H1 (cell line): ENCODE data around the gene C15orf62. TPM values are rescaled to one million over a fixed set of nuclear protein-coding genes. Genes with fewer than 3 reads are reported as not detected.

Source experiments
- CTCF ChIA-PET: fragments of 300-600 bp; sonication (Branson Sonifier 250); formaldehyde crosslinking; loops from one replicate; lab custom pipeline; 2021; ENCODE audit not compliant: partially characterized antibody; lab: Charles Lee
- POLR2A ChIA-PET: fragments of 300-600 bp; sonication (Branson Sonifier 250); formaldehyde crosslinking; loops from one replicate; lab custom pipeline; 2021; ENCODE audit warnings: inconsistent platforms; ENCODE audit not compliant: partially characterized antibody; lab: Charles Lee
- DNase-seq, 2 experiments: peaks; one replicate each; pipeline versions ENCODE4 v3.0.0 to v3.0.0-alpha.2; 2010 to 2022; ENCODE audit warnings: low spot score in 2 of 2, low read depth in 1 of 2, mixed read lengths in 1 of 2
- FAIRE-seq: peaks from 2 replicates; lab custom pipeline; 2011; peaks lifted over from hg19 to GRCh38; lab: Jason Lieb, UNC
- H2AFZ ChIP-seq: 2 replicates; pipeline ENCODE4 v1.8.1; 2012; ENCODE audit warnings: low read length, inconsistent platforms
- H2AK5ac ChIP-seq: 2 replicates; pipeline ENCODE4 v1.6.1; 2013; ENCODE audit warnings: low read depth, low read length
- H2BK120ac ChIP-seq: replicated peaks from 2 replicates; pipeline ENCODE3; 2013; ENCODE audit warnings: low read depth, low read length, inconsistent platforms
- H2BK12ac ChIP-seq: 2 replicates; pipeline ENCODE4 v1.6.1; 2013; ENCODE audit warnings: low read depth, low read length
- H2BK15ac ChIP-seq: 2 replicates; pipeline ENCODE4 v1.6.1; 2013; ENCODE audit warnings: low read length
- H2BK20ac ChIP-seq: 2 replicates; pipeline ENCODE4 v1.6.1; 2013; ENCODE audit warnings: low read length
- H2BK5ac ChIP-seq: 2 replicates; pipeline ENCODE4 v1.6.1; 2013; ENCODE audit warnings: low read depth, low read length
- H3K14ac ChIP-seq: 2 replicates; pipeline ENCODE4 v1.6.1; 2013; ENCODE audit warnings: inconsistent platforms; ENCODE audit not compliant: insufficient read length
- H3K18ac ChIP-seq: 2 replicates; pipeline ENCODE4 v1.6.1; 2013; ENCODE audit warnings: low read length; ENCODE audit errors: extremely low read depth
- H3K23ac ChIP-seq: 2 replicates; pipeline ENCODE4 v1.6.1; 2013; ENCODE audit warnings: inconsistent platforms; ENCODE audit not compliant: insufficient read length
- H3K23me2 ChIP-seq: 2 replicates; pipeline ENCODE4 v1.6.1; 2013; ENCODE audit warnings: low read depth, low read length
- H3K27ac ChIP-seq: 2 replicates; pipeline ENCODE4 v1.6.1; 2011; ENCODE audit warnings: low read depth, low read length, inconsistent platforms
- H3K27me3 ChIP-seq, 4 experiments: replicated peaks in 1 of 4; 1 replicate in 1 of 4; 2 replicates in 3 of 4; pipeline versions ENCODE4 v1.6.1 to v1.8.1; 2011 to 2013; ENCODE audit warnings: low read length in 3 of 4, mild to moderate bottlenecking in 3 of 4, inconsistent platforms in 2 of 4, mixed read lengths in 2 of 4, moderate library complexity in 1 of 4; ENCODE audit not compliant: control insufficient read depth in 3 of 4, insufficient read depth in 3 of 4; ENCODE audit errors: extremely low read depth in 1 of 4
- H3K36me3 ChIP-seq, 4 experiments: 2 replicates each; pipeline versions ENCODE4 v1.6.1 to v1.8.1; 2011 to 2013; ENCODE audit warnings: mild to moderate bottlenecking in 4 of 4, low read length in 3 of 4, moderate library complexity in 2 of 4, control low read depth in 1 of 4, inconsistent platforms in 1 of 4; ENCODE audit not compliant: insufficient read depth in 4 of 4, control insufficient read depth in 2 of 4
- H3K4ac ChIP-seq: replicated peaks from 2 replicates; pipeline ENCODE3; 2013; ENCODE audit warnings: low read length, low read depth, mixed read lengths, inconsistent platforms; ENCODE audit not compliant: insufficient read length
- H3K4me1 ChIP-seq, 4 experiments: replicated peaks in 1 of 4; 1 replicate in 1 of 4; 2 replicates in 3 of 4; pipeline versions ENCODE4 v1.6.1 to v1.8.1; 2011 to 2013; ENCODE audit warnings: low read length in 3 of 4, inconsistent platforms in 2 of 4, mixed read lengths in 1 of 4; ENCODE audit not compliant: insufficient read depth in 4 of 4, control insufficient read depth in 3 of 4
- H3K4me2 ChIP-seq, 2 experiments: 2 replicates each; pipeline versions ENCODE4 v1.6.1 to v1.8.1; 2011 to 2013; ENCODE audit warnings: low read depth in 2 of 2, low read length in 2 of 2, control low read depth in 1 of 2, inconsistent platforms in 1 of 2, mild to moderate bottlenecking in 1 of 2; ENCODE audit not compliant: insufficient read depth in 1 of 2
- H3K4me3 ChIP-seq, 4 experiments: fragments of 200-600, 300-600 bp in 1 of 4; sonication (generic), shearing (Covaris generic), sonication (Bioruptor Twin) in 1 of 4; 2 replicates each; pipeline versions ENCODE4 v1.5.1 to v1.8.1; 2011 to 2016; ENCODE audit warnings: low read length in 4 of 4, low read depth in 3 of 4, control low read depth in 2 of 4, inconsistent platforms in 2 of 4, mild to moderate bottlenecking in 2 of 4, mixed read lengths in 1 of 4, moderate library complexity in 1 of 4; ENCODE audit not compliant: insufficient read depth in 2 of 4; ENCODE audit errors: extremely low read depth in 1 of 4
- H3K56ac ChIP-seq: replicated peaks from 2 replicates; pipeline ENCODE3; 2013; ENCODE audit warnings: low read depth, mild to moderate bottlenecking, mixed read lengths, low read length, inconsistent platforms; ENCODE audit not compliant: insufficient read length
- H3K79me1 ChIP-seq: 2 replicates; pipeline ENCODE4 v1.6.1; 2013; ENCODE audit warnings: low read depth, low read length, control low read depth
- H3K79me2 ChIP-seq, 2 experiments: 2 replicates each; pipeline versions ENCODE4 v1.6.1 to v1.8.1; 2012 to 2013; ENCODE audit warnings: low read length in 2 of 2, mild to moderate bottlenecking in 2 of 2, inconsistent platforms in 1 of 2; ENCODE audit not compliant: insufficient read depth in 2 of 2, control insufficient read depth in 1 of 2
- H3K9ac ChIP-seq, 4 experiments: replicated peaks in 1 of 4; 1 replicate in 1 of 4; 2 replicates in 3 of 4; pipeline versions ENCODE4 v1.6.1 to v1.8.1; 2011 to 2013; ENCODE audit warnings: low read depth in 3 of 4, low read length in 3 of 4, control low read depth in 2 of 4, mild to moderate bottlenecking in 2 of 4, moderate library complexity in 2 of 4, inconsistent platforms in 1 of 4; ENCODE audit errors: extremely low read depth in 1 of 4
- H3K9me3 ChIP-seq, 2 experiments: 2 replicates each; pipeline versions ENCODE4 v1.6.1 to v1.8.1; 2012 to 2013; ENCODE audit warnings: mild to moderate bottlenecking in 2 of 2, moderate library complexity in 2 of 2, control low read depth in 1 of 2, inconsistent platforms in 1 of 2, low read depth in 1 of 2, low read length in 1 of 2, mixed read lengths in 1 of 2; ENCODE audit not compliant: insufficient read depth in 2 of 2
- H4K20me1 ChIP-seq, 2 experiments: replicated peaks in 1 of 2; 2 replicates each; pipeline versions ENCODE3 to v1.8.1; 2011 to 2013; ENCODE audit warnings: inconsistent platforms in 2 of 2, low read length in 2 of 2, mild to moderate bottlenecking in 1 of 2; ENCODE audit not compliant: insufficient read depth in 2 of 2, control insufficient read depth in 1 of 2
- H4K5ac ChIP-seq: 2 replicates; pipeline ENCODE4 v1.6.1; 2013; ENCODE audit warnings: low read length, low read depth, mixed read lengths, inconsistent platforms; ENCODE audit not compliant: insufficient read length
- H4K8ac ChIP-seq: 2 replicates; pipeline ENCODE4 v1.8.0; 2013; ENCODE audit warnings: mild to moderate bottlenecking, moderate library complexity, low read length, inconsistent platforms; ENCODE audit not compliant: insufficient read depth; ENCODE audit errors: extremely low read depth
- H4K91ac ChIP-seq: replicated peaks from 2 replicates; pipeline ENCODE3; 2013; ENCODE audit warnings: low read length, mixed read lengths, inconsistent platforms; ENCODE audit not compliant: insufficient read length
- EZH2 ChIP-seq: fragments of 200-600 bp; sonication (generic); IDR thresholded peaks from 2 replicates; pipeline ENCODE4 v1.7.1; 2012; ENCODE audit warnings: low read depth, mild to moderate bottlenecking, moderate library complexity, low read length, inconsistent platforms; ENCODE audit not compliant: severe bottlenecking
- JUND ChIP-seq: IDR thresholded peaks from 2 replicates; pipeline ENCODE4 v1.6.1; 2011; ENCODE audit warnings: mild to moderate bottlenecking, improper control_type of control experiment, low read length
- RNF2 ChIP-seq: fragments of 200-900, 300-1000 bp; sonication (generic); IDR thresholded peaks from 2 replicates; pipeline ENCODE4 v1.7.1; 2016; ENCODE audit warnings: borderline replicate concordance, low read depth, mild to moderate bottlenecking, antibody characterized with exemption, low read length; ENCODE audit not compliant: poor library complexity, severe bottlenecking; ENCODE audit errors: missing control alignments
- RXRA ChIP-seq: IDR thresholded peaks from 2 replicates; pipeline ENCODE4 v1.6.1; 2011; ENCODE audit warnings: low read depth, mild to moderate bottlenecking, low read length, moderate library complexity; ENCODE audit not compliant: insufficient read depth
- SP1 ChIP-seq: IDR thresholded peaks from 2 replicates; pipeline ENCODE4 v1.6.1; 2011; ENCODE audit warnings: low read depth, low read length
- YY1 ChIP-seq: IDR thresholded peaks from 2 replicates; pipeline ENCODE4 v1.6.1; 2011; ENCODE audit warnings: low read depth, mild to moderate bottlenecking, low read length
- WGBS, 2 experiments: shearing (Covaris generic) in 1 of 2; methylation state at CpG; one replicate each; pipeline versions ENCODE4 v1.1.6 to v1.1.7; 2013 to 2015; ENCODE audit warnings: low lambda C conversion rate in 2 of 2, mixed read lengths in 2 of 2, inconsistent platforms in 1 of 2, low coverage in 1 of 2, missing lambda C conversion rate in 1 of 2; ENCODE audit not compliant: insufficient replicate concordance in 2 of 2, insufficient coverage in 1 of 2, insufficient read length in 1 of 2; ENCODE audit errors: extremely low coverage in 1 of 2, missing lambda C conversion rate in 1 of 2; 5-methylcytosine and 5-hydroxymethylcytosine counted together
- polyA plus RNA-seq, 7 experiments: library from polyadenylated mRNA; depleted of rRNA in 3 of 7; stranded (reverse) in 5 of 7; unstranded in 2 of 7; fragments of >200 nt in 5 of 7; fragments of 200-250 nt in 2 of 7; gene quantifications; 1 replicate in 5 of 7; 2 replicates in 1 of 7; 4 replicates in 1 of 7; pipeline versions ENCODE4 v1.2.1 to v1.2.3, GENCODE V29; 2011 to 2013; ENCODE audit warnings: missing spikeins in 2 of 7, mixed read lengths in 2 of 7
- total RNA-seq: library from RNA; stranded (reverse); fragmentation: NEBNext Ultra II Directional; extraction: Animal tissue kit (Norgen Biotek cat#: 25700); gene quantifications from 2 replicates; pipeline ENCODE4 v1.2.1, GENCODE V29; 2021

The C15orf62 gene
- total and polyA plus RNA-seq, 2 of the 8 experiments (the other 6 are each of a cell fraction or from before 2014, with no cell fraction given): 0.06 to 0.56 TPM

DNA sequence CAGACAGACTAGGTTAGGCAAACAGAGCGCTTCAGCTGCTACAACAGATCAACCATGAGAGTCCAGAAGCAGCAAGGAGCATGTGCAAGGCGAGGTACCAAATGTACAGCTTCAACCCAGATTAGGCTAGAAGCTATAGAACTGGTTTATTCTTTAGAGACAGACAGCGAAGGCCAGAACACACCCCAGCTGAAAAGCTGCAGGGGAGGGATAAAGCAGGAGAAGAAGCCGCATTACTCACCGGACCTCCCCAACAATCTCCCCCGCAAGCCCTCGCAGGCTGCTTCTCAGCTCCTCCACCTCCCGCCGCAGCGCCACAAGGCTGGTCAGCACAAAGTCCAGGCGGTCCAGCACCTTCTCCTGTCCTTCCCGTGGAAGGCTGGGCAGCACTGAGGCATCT, 18.0 kb upstream of the C15orf62 start:
- Histone ChIP-seq H3K18ac (no peak overlapping the region), H2AK5ac (no peak overlapping the region), H3K4me1 (0 out of 7 replicates have a peak, but pooled peaks cover 0 to 2% (median under 1%) of the 10 kb centered on the region in 4 experiments), H2BK120ac (no peak overlapping the region), H2BK12ac (no peak overlapping the region), H2BK20ac (no peak overlapping the region), H4K20me1 (no peaks in the 10 kb centered on the region), H2AFZ (no peak overlapping the region), H3K23ac (no peak overlapping the region), H2BK15ac (no peak overlapping the region), H3K14ac (no peak overlapping the region), H3K27me3 (no peaks in the 10 kb centered on the region), H2BK5ac (no peak overlapping the region), H3K4ac (no peak overlapping the region), H4K8ac (peak overlapping the region; percentile 29; the same call in 1 of the 2 replicates), H3K36me3 (peaks cover 0 to 9% (median 0%) of the 10 kb centered on the region in 4 experiments; a peak in 2 of 8 replicates), H3K56ac (no peak overlapping the region), H3K79me1 (peaks cover 2% of the 10 kb centered on the region; the same call in 1 of the 2 replicates), H4K5ac (no peak overlapping the region), H4K91ac (no peak overlapping the region), H3K4me2 (no peak overlapping the region), H3K79me2 (peaks cover 0 to 22% of the 10 kb centered on the region in 2 experiments; a peak in 2 of 4 replicates), H3K27ac (no peak overlapping the region), H3K9me3 (no peaks in the 10 kb centered on the region), H3K9ac (no peak overlapping the region), H3K4me3 (no peak overlapping the region), H3K23me2 (peaks cover 5% of the 10 kb centered on the region; the same call in 1 of the 2 replicates)
- ChIA-PET POLR2A (interaction anchor here (1.1 to 1.2 kb wide), 2 partner anchors 26 to 96 kb away, joined by 3 read pairs; no protein-coding TSS in a partner anchor), CTCF (interaction anchor here (0.6 to 2.7 kb wide), 10 partner anchors 9 to 154 kb away, joined by 3 to 12 read pairs (median 3); no protein-coding TSS in a partner anchor)
- DNase-seq (no peak), FAIRE-seq (no peak)
- WGBS, 2 experiments: 93% methylated on average over 12 of the region's 12 CpGs; no CpG with 5 or more reads in 1 of the 2 experiments
- TF ChIP-seq RNF2: no peak
- no peak for TF ChIP-seq SP1
- TF ChIP-seq JUND: no peak
- TF ChIP-seq EZH2: no peak
- no peak for TF ChIP-seq RXRA
- TF ChIP-seq YY1: no peak
